Measurements from ENCODE around the gene CDK13. TPM values are rescaled to one million over a fixed set of nuclear protein-coding genes. Genes with fewer than 3 reads are reported as not detected.

CDK13 gene
- total and polyA plus RNA-seq, 3 experiments from 2014 or later: 43.2 to 45.8 (median 43.9) TPM

GRCh38 chr7:39967406-39968161, 17.5 kb downstream of the CDK13 start:
- no peak overlapping the region for H3K27ac ChIP-seq (ENCODE audit: low read depth, low read length)
- POLR2A ChIA-PET: no interaction called here
- Mint-ChIP-seq H3K36me3 (peaks cover 4 to 12% (median 5%) of the 10 kb centered on the region in 3 donors), H3K4me1 (peaks cover 86 to 100% (median 99%) of the 10 kb centered on the region in 3 donors), H3K27ac (peak overlapping the region in 2 of 8 donors; percentile 35 to 47), H3K9me3 (peaks cover 0 to 2% (median 0%) of the 10 kb centered on the region in 5 donors), H3K27me3 (no peaks in the 10 kb centered on the region), H3K4me3 (peak overlapping the region in 5 of 7 donors; percentile 19 to 54 (median 34))
- no peaks in the 10 kb centered on the region for H3K27me3 ChIP-seq (ENCODE audit: insufficient read depth, low read length, poor library complexity, severe bottlenecking)
- CTCF ChIA-PET: interaction anchor here (1.2 kb wide), 1 partner anchor 71 kb away, joined by 3 read pairs; no protein-coding TSS in a partner anchor
- DNase-seq: no peak
- H3K36me3 ChIP-seq (ENCODE audit: insufficient read depth, low read length): no peaks in the 10 kb centered on the region
- no peaks in the 10 kb centered on the region for H3K9me3 ChIP-seq (ENCODE audit: low read length)
- no peak overlapping the region for H3K4me3 ChIP-seq (ENCODE audit: low read length)
- H3K4me1 ChIP-seq (ENCODE audit: insufficient read depth, low read length): peaks cover 30% of the 10 kb centered on the region

- ChIA-PET CTCF (no interaction called here), POLR2A (no interaction called here)
- peaks cover 87 to 98% (median 98%) of the 10 kb centered on the region in 3 donors for H3K4me1 Mint-ChIP-seq
- H3K27ac ChIP-seq (ENCODE audit: low read depth, low read length): no peak overlapping the region
- H3K4me3 Mint-ChIP-seq: peak overlapping the region in 5 of 7 donors; percentile 38 to 68 (median 51)
- no peaks in the 10 kb centered on the region for H3K27me3 Mint-ChIP-seq
- DNase-seq: no peak
- H3K36me3 Mint-ChIP-seq: peaks cover 4 to 12% (median 5%) of the 10 kb centered on the region in 3 donors
- no peaks in the 10 kb centered on the region for H3K9me3 ChIP-seq (ENCODE audit: low read length)
- H3K27me3 ChIP-seq (ENCODE audit: insufficient read depth, low read length, poor library complexity, severe bottlenecking): no peaks in the 10 kb centered on the region
- no peaks in the 10 kb centered on the region for H3K36me3 ChIP-seq (ENCODE audit: insufficient read depth, low read length)
- H3K27ac Mint-ChIP-seq: peak overlapping the region in 1 of 8 donors; percentile 64
- peaks cover 38% of the 10 kb centered on the region for H3K4me1 ChIP-seq (ENCODE audit: insufficient read depth, low read length)
- peaks cover 0 to 2% (median 0%) of the 10 kb centered on the region in 5 donors for H3K9me3 Mint-ChIP-seq
- no peak overlapping the region for H3K4me3 ChIP-seq (ENCODE audit: low read length)
These were observed 19.4 kb downstream of the CDK13 start for GRCh38 chr7:39969431-39969830.

- DNase-seq: no peak
- Histone ChIP-seq H3K4me3 (ENCODE audit: low read length) (no peak overlapping the region), H3K27me3 (ENCODE audit: insufficient read depth, low read length, poor library complexity, severe bottlenecking) (no peaks in the 10 kb centered on the region), H3K9me3 (ENCODE audit: low read length) (no peaks in the 10 kb centered on the region), H3K27ac (ENCODE audit: low read depth, low read length) (no peak overlapping the region), H3K4me1 (ENCODE audit: insufficient read depth, low read length) (peaks cover 44% of the 10 kb centered on the region), H3K36me3 (ENCODE audit: insufficient read depth, low read length) (no peaks in the 10 kb centered on the region)
- ChIA-PET POLR2A (no interaction called here), CTCF (interaction anchor here (1.9 kb wide), 1 partner anchor 20 kb away, joined by 4 read pairs; no protein-coding TSS in a partner anchor)
- Mint-ChIP-seq H3K4me1 (peaks cover 71 to 86% (median 73%) of the 10 kb centered on the region in 3 donors), H3K27ac (peak overlapping the region in 3 of 8 donors; percentile 11 to 47 (median 22)), H3K9me3 (no peaks in the 10 kb centered on the region), H3K4me3 (peak overlapping the region in 2 of 7 donors; percentile 44 to 46), H3K36me3 (peaks cover 2 to 14% (median 5%) of the 10 kb centered on the region in 3 donors), H3K27me3 (no peaks in the 10 kb centered on the region)
These were observed 21.9 kb downstream of the CDK13 start for GRCh38 chr7:39971924-39972323.

GRCh38 chr7:39973801-39974200, 23.7 kb downstream of the CDK13 start:
- Histone ChIP-seq H3K27me3 (ENCODE audit: insufficient read depth, low read length, poor library complexity, severe bottlenecking) (no peaks in the 10 kb centered on the region), H3K9me3 (ENCODE audit: low read length) (no peaks in the 10 kb centered on the region), H3K4me1 (ENCODE audit: insufficient read depth, low read length) (peaks cover 44% of the 10 kb centered on the region), H3K36me3 (ENCODE audit: insufficient read depth, low read length) (no peaks in the 10 kb centered on the region), H3K27ac (ENCODE audit: low read depth, low read length) (no peak overlapping the region), H3K4me3 (ENCODE audit: low read length) (no peak overlapping the region)
- DNase-seq: no peak
- Mint-ChIP-seq H3K27me3 (no peaks in the 10 kb centered on the region), H3K4me3 (peak overlapping the region in 1 of 7 donors; percentile 2), H3K27ac (no peak overlapping the region), H3K36me3 (peaks cover 2 to 7% (median 5%) of the 10 kb centered on the region in 3 donors), H3K9me3 (no peaks in the 10 kb centered on the region), H3K4me1 (peaks cover 53 to 67% (median 54%) of the 10 kb centered on the region in 3 donors)
- ChIA-PET CTCF (interaction anchor here (0.7 to 1.0 kb wide), 3 partner anchors 37 to 78 kb away, joined by 3 read pairs; no protein-coding TSS in a partner anchor), POLR2A (no interaction called here)

DNA sequence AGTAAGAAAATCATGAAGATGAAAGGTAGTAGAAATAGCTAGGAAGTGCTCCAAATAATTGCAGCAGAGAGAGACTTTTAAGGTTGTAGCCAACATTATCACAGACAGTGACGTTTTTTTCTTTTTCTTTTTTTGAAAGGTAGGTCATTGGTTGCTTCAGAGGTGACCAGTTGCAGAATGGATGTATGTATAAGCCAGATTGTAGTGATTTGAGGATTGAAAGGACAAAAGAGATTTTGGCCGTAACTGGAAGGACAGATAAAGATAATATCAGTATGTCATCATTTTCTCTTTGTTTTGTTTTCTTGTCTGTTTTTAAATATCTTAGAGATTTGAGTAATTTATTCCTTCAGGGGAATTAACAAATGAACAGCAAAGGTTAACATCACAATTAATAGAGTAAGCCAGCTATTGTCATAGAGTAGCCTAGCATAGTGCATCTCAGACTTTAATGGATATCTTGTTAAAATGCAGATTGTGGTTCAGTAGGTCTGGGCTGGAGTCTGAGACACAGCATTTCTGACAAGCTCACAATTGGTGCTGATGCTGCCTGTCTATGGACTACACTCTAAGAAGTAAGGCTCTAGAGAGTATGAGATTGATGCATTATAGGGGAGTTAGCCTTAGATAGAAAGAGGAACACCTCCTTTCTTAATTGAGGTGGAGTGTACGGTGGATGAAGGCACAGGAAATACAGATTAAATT, 28.3 kb downstream of the CDK13 start:
- CTCF ChIA-PET: no interaction called here
- H3K27ac Mint-ChIP-seq: no peak overlapping the region
- peaks cover 18 to 28% (median 24%) of the 10 kb centered on the region in 3 donors for H3K4me1 Mint-ChIP-seq
- H3K4me3 ChIP-seq (ENCODE audit: low read length): peak overlapping the region; percentile 11
- no peak overlapping the region for H3K27ac ChIP-seq (ENCODE audit: low read depth, low read length)
- DNase-seq: peak in 1 of 5 donors; percentile 17
- peaks cover 46% of the 10 kb centered on the region for H3K4me1 ChIP-seq (ENCODE audit: insufficient read depth, low read length)
- H3K4me3 Mint-ChIP-seq: no peak overlapping the region
- H3K27me3 ChIP-seq (ENCODE audit: insufficient read depth, low read length, poor library complexity, severe bottlenecking): no peaks in the 10 kb centered on the region
- peaks cover 0 to 2% (median 0%) of the 10 kb centered on the region in 3 donors for H3K36me3 Mint-ChIP-seq
- H3K9me3 Mint-ChIP-seq: no peaks in the 10 kb centered on the region
- POLR2A ChIA-PET: interaction anchor here (1.5 kb wide), 1 partner anchor 28 kb away, joined by 6 read pairs; the partner anchor contains the start of gene CDK13
- H3K9me3 ChIP-seq (ENCODE audit: low read length): no peaks in the 10 kb centered on the region
- no peaks in the 10 kb centered on the region for H3K27me3 Mint-ChIP-seq
- no peaks in the 10 kb centered on the region for H3K36me3 ChIP-seq (ENCODE audit: insufficient read depth, low read length)

DNA sequence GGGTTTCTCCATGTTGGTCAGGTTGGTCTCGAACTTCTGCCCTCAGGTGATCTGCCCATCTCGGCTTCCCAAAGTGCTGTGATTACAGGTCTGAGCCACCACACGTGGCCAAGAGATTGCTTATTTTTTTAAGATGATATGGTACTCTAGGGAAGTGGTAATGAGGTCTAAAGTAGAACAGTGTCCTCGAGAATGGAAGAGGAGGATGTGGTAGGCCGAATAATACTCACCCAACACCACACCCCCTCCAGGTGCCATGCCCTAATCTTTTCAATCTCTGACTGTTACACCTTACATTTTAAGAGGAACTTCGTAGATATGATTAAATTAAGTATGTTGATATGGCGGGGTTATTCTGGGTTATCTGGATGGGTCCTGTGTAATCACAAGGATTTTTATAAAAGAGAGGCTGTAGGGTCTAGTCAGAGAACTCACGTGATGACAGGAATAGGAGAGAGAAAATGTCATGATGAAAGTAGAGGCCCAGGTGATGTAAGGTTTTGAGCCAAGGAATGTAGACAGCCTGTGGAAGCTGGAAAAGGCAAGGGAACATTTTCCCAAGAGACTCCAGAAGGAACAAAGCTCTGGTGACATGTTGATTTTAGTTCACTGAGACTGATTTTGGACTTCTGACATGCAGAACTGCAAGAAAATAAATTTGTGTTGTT, 29.5 kb downstream of the CDK13 start:
- Histone ChIP-seq H3K36me3 (ENCODE audit: insufficient read depth, low read length) (no peaks in the 10 kb centered on the region), H3K9me3 (ENCODE audit: low read length) (no peaks in the 10 kb centered on the region), H3K27me3 (ENCODE audit: insufficient read depth, low read length, poor library complexity, severe bottlenecking) (no peaks in the 10 kb centered on the region), H3K4me3 (ENCODE audit: low read length) (no peak overlapping the region), H3K27ac (ENCODE audit: low read depth, low read length) (no peak overlapping the region), H3K4me1 (ENCODE audit: insufficient read depth, low read length) (peaks cover 46% of the 10 kb centered on the region)
- ChIA-PET CTCF (no interaction called here), POLR2A (interaction anchor here (1.5 kb wide), 1 partner anchor 30 kb away, joined by 6 read pairs; the partner anchor contains the start of gene CDK13)
- H3K27ac Mint-ChIP-seq: no peak overlapping the region
- H3K27me3 Mint-ChIP-seq: no peaks in the 10 kb centered on the region
- peak in 4 of 5 donors; percentile 24 to 65 (median 38) for DNase-seq
- H3K4me1 Mint-ChIP-seq: peaks cover 17 to 28% (median 23%) of the 10 kb centered on the region in 3 donors
- no peaks in the 10 kb centered on the region for H3K9me3 Mint-ChIP-seq
- peaks cover 0 to 8% (median 0%) of the 10 kb centered on the region in 3 donors for H3K36me3 Mint-ChIP-seq
- H3K4me3 Mint-ChIP-seq: no peak overlapping the region

GRCh38 chr7:39985398-39985918, 35.4 kb downstream of the CDK13 start:
- POLR2A ChIA-PET: no interaction called here
- H3K4me1 Mint-ChIP-seq: peaks cover 57 to 67% (median 61%) of the 10 kb centered on the region in 3 donors
- no peaks in the 10 kb centered on the region for H3K27me3 ChIP-seq (ENCODE audit: insufficient read depth, low read length, poor library complexity, severe bottlenecking)
- H3K9me3 Mint-ChIP-seq: no peaks in the 10 kb centered on the region
- no peak overlapping the region for H3K27ac ChIP-seq (ENCODE audit: low read depth, low read length)
- H3K27me3 Mint-ChIP-seq: no peaks in the 10 kb centered on the region
- no peaks in the 10 kb centered on the region for H3K36me3 ChIP-seq (ENCODE audit: insufficient read depth, low read length)
- peaks cover 0 to 29% (median 11%) of the 10 kb centered on the region in 3 donors for H3K36me3 Mint-ChIP-seq
- CTCF ChIA-PET: no interaction called here
- H3K9me3 ChIP-seq (ENCODE audit: low read length): no peaks in the 10 kb centered on the region
- peak overlapping the region in 5 of 8 donors; percentile 2 to 51 (median 19) for H3K27ac Mint-ChIP-seq
- no peak overlapping the region for H3K4me3 ChIP-seq (ENCODE audit: low read length)
- DNase-seq: no peak
- H3K4me3 Mint-ChIP-seq: peak overlapping the region in 4 of 7 donors; percentile 25 to 80 (median 49)
- H3K4me1 ChIP-seq (ENCODE audit: insufficient read depth, low read length): peaks cover 20% of the 10 kb centered on the region

All from CD8-positive, alpha-beta memory T cell (primary cell).